ENCODE data around the gene JAML. TPM values are rescaled to one million over a fixed set of nuclear protein-coding genes. Genes with fewer than 3 reads are reported as not detected.

Gene JAML
- total and polyA plus RNA-seq, 2 of the 8 experiments (the other 6 are each of a cell fraction or from before 2014, with no cell fraction given), result 0.12 to 0.58 TPM

- TF ChIP-seq, protein P1, sequence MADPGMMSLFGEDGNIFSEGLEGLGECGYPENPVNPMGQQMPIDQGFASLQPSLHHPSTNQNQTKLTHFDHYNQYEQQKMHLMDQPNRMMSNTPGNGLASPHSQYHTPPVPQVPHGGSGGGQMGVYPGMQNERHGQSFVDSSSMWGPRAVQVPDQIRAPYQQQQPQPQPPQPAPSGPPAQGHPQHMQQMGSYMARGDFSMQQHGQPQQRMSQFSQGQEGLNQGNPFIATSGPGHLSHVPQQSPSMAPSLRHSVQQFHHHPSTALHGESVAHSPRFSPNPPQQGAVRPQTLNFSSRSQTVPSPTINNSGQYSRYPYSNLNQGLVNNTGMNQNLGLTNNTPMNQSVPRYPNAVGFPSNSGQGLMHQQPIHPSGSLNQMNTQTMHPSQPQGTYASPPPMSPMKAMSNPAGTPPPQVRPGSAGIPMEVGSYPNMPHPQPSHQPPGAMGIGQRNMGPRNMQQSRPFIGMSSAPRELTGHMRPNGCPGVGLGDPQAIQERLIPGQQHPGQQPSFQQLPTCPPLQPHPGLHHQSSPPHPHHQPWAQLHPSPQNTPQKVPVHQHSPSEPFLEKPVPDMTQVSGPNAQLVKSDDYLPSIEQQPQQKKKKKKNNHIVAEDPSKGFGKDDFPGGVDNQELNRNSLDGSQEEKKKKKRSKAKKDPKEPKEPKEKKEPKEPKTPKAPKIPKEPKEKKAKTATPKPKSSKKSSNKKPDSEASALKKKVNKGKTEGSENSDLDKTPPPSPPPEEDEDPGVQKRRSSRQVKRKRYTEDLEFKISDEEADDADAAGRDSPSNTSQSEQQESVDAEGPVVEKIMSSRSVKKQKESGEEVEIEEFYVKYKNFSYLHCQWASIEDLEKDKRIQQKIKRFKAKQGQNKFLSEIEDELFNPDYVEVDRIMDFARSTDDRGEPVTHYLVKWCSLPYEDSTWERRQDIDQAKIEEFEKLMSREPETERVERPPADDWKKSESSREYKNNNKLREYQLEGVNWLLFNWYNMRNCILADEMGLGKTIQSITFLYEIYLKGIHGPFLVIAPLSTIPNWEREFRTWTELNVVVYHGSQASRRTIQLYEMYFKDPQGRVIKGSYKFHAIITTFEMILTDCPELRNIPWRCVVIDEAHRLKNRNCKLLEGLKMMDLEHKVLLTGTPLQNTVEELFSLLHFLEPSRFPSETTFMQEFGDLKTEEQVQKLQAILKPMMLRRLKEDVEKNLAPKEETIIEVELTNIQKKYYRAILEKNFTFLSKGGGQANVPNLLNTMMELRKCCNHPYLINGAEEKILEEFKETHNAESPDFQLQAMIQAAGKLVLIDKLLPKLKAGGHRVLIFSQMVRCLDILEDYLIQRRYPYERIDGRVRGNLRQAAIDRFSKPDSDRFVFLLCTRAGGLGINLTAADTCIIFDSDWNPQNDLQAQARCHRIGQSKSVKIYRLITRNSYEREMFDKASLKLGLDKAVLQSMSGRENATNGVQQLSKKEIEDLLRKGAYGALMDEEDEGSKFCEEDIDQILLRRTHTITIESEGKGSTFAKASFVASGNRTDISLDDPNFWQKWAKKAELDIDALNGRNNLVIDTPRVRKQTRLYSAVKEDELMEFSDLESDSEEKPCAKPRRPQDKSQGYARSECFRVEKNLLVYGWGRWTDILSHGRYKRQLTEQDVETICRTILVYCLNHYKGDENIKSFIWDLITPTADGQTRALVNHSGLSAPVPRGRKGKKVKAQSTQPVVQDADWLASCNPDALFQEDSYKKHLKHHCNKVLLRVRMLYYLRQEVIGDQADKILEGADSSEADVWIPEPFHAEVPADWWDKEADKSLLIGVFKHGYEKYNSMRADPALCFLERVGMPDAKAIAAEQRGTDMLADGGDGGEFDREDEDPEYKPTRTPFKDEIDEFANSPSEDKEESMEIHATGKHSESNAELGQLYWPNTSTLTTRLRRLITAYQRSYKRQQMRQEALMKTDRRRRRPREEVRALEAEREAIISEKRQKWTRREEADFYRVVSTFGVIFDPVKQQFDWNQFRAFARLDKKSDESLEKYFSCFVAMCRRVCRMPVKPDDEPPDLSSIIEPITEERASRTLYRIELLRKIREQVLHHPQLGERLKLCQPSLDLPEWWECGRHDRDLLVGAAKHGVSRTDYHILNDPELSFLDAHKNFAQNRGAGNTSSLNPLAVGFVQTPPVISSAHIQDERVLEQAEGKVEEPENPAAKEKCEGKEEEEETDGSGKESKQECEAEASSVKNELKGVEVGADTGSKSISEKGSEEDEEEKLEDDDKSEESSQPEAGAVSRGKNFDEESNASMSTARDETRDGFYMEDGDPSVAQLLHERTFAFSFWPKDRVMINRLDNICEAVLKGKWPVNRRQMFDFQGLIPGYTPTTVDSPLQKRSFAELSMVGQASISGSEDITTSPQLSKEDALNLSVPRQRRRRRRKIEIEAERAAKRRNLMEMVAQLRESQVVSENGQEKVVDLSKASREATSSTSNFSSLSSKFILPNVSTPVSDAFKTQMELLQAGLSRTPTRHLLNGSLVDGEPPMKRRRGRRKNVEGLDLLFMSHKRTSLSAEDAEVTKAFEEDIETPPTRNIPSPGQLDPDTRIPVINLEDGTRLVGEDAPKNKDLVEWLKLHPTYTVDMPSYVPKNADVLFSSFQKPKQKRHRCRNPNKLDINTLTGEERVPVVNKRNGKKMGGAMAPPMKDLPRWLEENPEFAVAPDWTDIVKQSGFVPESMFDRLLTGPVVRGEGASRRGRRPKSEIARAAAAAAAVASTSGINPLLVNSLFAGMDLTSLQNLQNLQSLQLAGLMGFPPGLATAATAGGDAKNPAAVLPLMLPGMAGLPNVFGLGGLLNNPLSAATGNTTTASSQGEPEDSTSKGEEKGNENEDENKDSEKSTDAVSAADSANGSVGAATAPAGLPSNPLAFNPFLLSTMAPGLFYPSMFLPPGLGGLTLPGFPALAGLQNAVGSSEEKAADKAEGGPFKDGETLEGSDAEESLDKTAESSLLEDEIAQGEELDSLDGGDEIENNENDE (IDR thresholded peaks at IDR 0.05; ENCODE audit: insufficient replicate concordance, low read length), result no peak
- TF ChIP-seq, protein P2, sequence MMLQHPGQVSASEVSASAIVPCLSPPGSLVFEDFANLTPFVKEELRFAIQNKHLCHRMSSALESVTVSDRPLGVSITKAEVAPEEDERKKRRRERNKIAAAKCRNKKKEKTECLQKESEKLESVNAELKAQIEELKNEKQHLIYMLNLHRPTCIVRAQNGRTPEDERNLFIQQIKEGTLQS (IDR thresholded peaks at IDR 0.05; ENCODE audit: insufficient read depth, low read depth, low read length), result no peak
- TF ChIP-seq NRF1 (IDR thresholded peaks at IDR 0.05; ENCODE audit: low read depth, low read length) (no peak), E2F6 (IDR thresholded peaks at IDR 0.05) (no peak), CHD2 (IDR thresholded peaks at IDR 0.05; ENCODE audit: low read length) (no peak)
These were observed 80.2 kb downstream of the JAML start (continued) for GRCh38 chr11:118144301-118145268.

All from H1 (cell line).